ENCODE measurements around the gene CASK.

GRCh38 chrX:41607264-41607832, 316.0 kb downstream of the CASK start:
- TF ChIP-seq POLR2A (IDR thresholded peaks at IDR 0.05; ENCODE audit: low read length) (no peak), GATA1 (IDR thresholded peaks at IDR 0.05; ENCODE audit: low read depth, low read length) (no peak)

All from erythroblast (primary cell).